GM19193 (cell line): ENCODE data around the gene ILDR2.

Experiments
- POLR2A ChIP-seq: IDR thresholded peaks from 4 replicates; pipeline ENCODE4 v1.6.1; 2011; ENCODE audit not compliant: insufficient read depth, insufficient read length; ENCODE audit errors: extremely low read depth

ILDR2 gene

GRCh38 chr1:166980818-166981217 is 5.5 kb upstream of the ILDR2 start:
- no peak for TF ChIP-seq POLR2A

- TF ChIP-seq POLR2A, result no peak
Observed at GRCh38 chr1:166980383-166980782, 5.0 kb upstream of the ILDR2 start.

- no peak for TF ChIP-seq POLR2A
Observed at GRCh38 chr1:166978821-166979220, 3.5 kb upstream of the ILDR2 start.

GRCh38 chr1:166977951-166978350 is 2.6 kb upstream of the ILDR2 start:
- no peak for TF ChIP-seq POLR2A

- no peak for TF ChIP-seq POLR2A
Observed at GRCh38 chr1:166974647-166975345, 544 bp downstream of the ILDR2 start.

GRCh38 chr1:166972826-166973225 is 2.5 kb downstream of the ILDR2 start:
- no peak for TF ChIP-seq POLR2A

GRCh38 chr1:166972193-166972592 is 3.1 kb downstream of the ILDR2 start:
- no peak for TF ChIP-seq POLR2A

GRCh38 chr1:166971252-166971651 is 4.1 kb downstream of the ILDR2 start:
- TF ChIP-seq POLR2A, result no peak

- no peak for TF ChIP-seq POLR2A
Observed at GRCh38 chr1:166969074-166969677, 6.2 kb downstream of the ILDR2 start.

- no peak for TF ChIP-seq POLR2A
Observed at GRCh38 chr1:166960858-166961474, 14.4 kb downstream of the ILDR2 start.

- no peak for TF ChIP-seq POLR2A
Observed at GRCh38 chr1:166956872-166957271, 18.5 kb downstream of the ILDR2 start.

- TF ChIP-seq POLR2A, result no peak
Observed at GRCh38 chr1:166956057-166956850, 19.1 kb downstream of the ILDR2 start.

- TF ChIP-seq POLR2A, result no peak
Observed at GRCh38 chr1:166953491-166953890, 21.8 kb downstream of the ILDR2 start.

- no peak for TF ChIP-seq POLR2A
Observed at GRCh38 chr1:166952002-166952746, 23.2 kb downstream of the ILDR2 start.

- TF ChIP-seq POLR2A, result no peak
Observed at GRCh38 chr1:166951050-166951449, 24.3 kb downstream of the ILDR2 start.
